ENCODE data around the gene CNBP. TPM values are rescaled to one million over a fixed set of nuclear protein-coding genes. Genes with fewer than 3 reads are reported as not detected.
A peak's percentile ranks its signal among the peaks of the same experiment; 100 is the strongest.

The CNBP gene
- total and polyA plus RNA-seq, 10 of the 15 experiments (the other 5 are each of a cell fraction or from before 2014, with no cell fraction given): 300 to 719 (median 439) TPM

DNA sequence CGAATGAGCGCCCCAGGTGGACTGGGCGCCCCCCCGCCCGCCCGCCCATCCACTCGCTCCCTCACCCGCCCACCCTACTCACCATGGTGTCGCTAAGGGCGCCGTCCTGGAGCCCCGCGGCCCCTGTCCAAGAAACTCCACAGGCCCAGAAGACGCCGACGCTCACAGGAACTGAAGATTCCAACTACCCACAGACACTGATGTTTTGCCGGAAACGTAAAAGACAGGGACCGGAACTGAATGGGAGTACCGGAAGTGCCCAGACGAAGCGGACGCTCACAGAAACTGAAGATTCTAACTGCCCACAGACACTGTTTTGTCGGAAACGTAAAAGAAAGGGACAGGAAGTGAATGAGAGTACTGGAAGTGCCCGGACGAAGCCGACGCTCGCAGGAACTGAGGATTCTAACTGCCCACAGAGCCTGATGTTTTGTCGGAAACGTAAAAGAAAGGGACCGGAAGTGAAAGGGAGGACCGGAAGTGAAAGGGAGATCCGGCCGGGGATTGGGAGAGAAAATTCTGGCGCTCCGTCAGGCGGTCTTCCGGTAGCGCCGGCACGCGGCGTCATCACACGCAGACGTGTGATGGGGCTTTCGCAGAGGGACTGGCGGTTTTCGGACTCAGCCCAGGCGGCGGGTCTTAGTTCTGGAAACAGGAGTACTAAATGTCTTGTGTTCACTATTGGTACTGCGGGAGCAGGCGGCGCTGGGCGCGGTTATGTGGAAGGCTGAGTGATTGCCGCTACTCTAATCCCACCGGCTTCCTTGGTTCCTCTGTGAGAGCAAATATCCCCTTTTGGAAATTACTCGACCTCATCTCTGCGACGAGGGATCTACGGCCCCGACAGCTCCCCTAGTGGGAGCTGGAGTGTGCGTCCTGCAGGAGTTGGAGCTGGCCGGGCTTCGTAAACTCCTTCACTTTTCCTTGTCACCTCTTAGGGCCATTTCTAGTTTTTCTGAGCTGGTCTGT lies 22.5 kb downstream of the CNBP start, which contains the start of gene ISY1 (continued):
- TF ChIP-seq, protein P1, sequence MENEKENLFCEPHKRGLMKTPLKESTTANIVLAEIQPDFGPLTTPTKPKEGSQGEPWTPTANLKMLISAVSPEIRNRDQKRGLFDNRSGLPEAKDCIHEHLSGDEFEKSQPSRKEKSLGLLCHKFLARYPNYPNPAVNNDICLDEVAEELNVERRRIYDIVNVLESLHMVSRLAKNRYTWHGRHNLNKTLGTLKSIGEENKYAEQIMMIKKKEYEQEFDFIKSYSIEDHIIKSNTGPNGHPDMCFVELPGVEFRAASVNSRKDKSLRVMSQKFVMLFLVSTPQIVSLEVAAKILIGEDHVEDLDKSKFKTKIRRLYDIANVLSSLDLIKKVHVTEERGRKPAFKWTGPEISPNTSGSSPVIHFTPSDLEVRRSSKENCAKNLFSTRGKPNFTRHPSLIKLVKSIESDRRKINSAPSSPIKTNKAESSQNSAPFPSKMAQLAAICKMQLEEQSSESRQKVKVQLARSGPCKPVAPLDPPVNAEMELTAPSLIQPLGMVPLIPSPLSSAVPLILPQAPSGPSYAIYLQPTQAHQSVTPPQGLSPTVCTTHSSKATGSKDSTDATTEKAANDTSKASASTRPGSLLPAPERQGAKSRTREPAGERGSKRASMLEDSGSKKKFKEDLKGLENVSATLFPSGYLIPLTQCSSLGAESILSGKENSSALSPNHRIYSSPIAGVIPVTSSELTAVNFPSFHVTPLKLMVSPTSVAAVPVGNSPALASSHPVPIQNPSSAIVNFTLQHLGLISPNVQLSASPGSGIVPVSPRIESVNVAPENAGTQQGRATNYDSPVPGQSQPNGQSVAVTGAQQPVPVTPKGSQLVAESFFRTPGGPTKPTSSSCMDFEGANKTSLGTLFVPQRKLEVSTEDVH (IDR thresholded peaks at IDR 0.05; ENCODE audit: low read depth, partially characterized antibody): peak; percentile 100
- TF ChIP-seq, protein P2, sequence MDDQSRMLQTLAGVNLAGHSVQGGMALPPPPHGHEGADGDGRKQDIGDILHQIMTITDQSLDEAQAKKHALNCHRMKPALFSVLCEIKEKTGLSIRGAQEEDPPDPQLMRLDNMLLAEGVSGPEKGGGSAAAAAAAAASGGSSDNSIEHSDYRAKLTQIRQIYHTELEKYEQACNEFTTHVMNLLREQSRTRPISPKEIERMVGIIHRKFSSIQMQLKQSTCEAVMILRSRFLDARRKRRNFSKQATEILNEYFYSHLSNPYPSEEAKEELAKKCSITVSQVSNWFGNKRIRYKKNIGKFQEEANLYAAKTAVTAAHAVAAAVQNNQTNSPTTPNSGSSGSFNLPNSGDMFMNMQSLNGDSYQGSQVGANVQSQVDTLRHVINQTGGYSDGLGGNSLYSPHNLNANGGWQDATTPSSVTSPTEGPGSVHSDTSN (IDR thresholded peaks at IDR 0.05; ENCODE audit: insufficient replicate concordance, low read depth, low read length): peak; percentile 9
- TF ChIP-seq JUNB (IDR thresholded peaks at IDR 0.05): no peak
- peak; percentile 94 for TF ChIP-seq POLR2A (IDR thresholded peaks at IDR 0.05; ENCODE audit: low read depth, low read length)
- peak; percentile 68 for TF ChIP-seq CBX5 (IDR thresholded peaks at IDR 0.05; ENCODE audit: low read depth)
- TF ChIP-seq, protein P3, sequence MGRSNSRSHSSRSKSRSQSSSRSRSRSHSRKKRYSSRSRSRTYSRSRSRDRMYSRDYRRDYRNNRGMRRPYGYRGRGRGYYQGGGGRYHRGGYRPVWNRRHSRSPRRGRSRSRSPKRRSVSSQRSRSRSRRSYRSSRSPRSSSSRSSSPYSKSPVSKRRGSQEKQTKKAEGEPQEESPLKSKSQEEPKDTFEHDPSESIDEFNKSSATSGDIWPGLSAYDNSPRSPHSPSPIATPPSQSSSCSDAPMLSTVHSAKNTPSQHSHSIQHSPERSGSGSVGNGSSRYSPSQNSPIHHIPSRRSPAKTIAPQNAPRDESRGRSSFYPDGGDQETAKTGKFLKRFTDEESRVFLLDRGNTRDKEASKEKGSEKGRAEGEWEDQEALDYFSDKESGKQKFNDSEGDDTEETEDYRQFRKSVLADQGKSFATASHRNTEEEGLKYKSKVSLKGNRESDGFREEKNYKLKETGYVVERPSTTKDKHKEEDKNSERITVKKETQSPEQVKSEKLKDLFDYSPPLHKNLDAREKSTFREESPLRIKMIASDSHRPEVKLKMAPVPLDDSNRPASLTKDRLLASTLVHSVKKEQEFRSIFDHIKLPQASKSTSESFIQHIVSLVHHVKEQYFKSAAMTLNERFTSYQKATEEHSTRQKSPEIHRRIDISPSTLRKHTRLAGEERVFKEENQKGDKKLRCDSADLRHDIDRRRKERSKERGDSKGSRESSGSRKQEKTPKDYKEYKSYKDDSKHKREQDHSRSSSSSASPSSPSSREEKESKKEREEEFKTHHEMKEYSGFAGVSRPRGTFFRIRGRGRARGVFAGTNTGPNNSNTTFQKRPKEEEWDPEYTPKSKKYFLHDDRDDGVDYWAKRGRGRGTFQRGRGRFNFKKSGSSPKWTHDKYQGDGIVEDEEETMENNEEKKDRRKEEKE (IDR thresholded peaks at IDR 0.05): no peak
- TF ChIP-seq, protein P4, sequence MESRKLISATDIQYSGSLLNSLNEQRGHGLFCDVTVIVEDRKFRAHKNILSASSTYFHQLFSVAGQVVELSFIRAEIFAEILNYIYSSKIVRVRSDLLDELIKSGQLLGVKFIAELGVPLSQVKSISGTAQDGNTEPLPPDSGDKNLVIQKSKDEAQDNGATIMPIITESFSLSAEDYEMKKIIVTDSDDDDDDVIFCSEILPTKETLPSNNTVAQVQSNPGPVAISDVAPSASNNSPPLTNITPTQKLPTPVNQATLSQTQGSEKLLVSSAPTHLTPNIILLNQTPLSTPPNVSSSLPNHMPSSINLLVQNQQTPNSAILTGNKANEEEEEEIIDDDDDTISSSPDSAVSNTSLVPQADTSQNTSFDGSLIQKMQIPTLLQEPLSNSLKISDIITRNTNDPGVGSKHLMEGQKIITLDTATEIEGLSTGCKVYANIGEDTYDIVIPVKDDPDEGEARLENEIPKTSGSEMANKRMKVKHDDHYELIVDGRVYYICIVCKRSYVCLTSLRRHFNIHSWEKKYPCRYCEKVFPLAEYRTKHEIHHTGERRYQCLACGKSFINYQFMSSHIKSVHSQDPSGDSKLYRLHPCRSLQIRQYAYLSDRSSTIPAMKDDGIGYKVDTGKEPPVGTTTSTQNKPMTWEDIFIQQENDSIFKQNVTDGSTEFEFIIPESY (IDR thresholded peaks at IDR 0.05): peak; percentile 35; the same call in 1 of the 2 replicates
- peak; percentile 91 for TF ChIP-seq RB1 (IDR thresholded peaks at IDR 0.05; ENCODE audit: borderline replicate concordance)
- peak; percentile 86 for TF ChIP-seq ATF7 (IDR thresholded peaks at IDR 0.05; ENCODE audit: low read depth)
- no peak for TF ChIP-seq SREBF1 (IDR thresholded peaks at IDR 0.05; ENCODE audit: low read length)
- TF ChIP-seq, protein P5, sequence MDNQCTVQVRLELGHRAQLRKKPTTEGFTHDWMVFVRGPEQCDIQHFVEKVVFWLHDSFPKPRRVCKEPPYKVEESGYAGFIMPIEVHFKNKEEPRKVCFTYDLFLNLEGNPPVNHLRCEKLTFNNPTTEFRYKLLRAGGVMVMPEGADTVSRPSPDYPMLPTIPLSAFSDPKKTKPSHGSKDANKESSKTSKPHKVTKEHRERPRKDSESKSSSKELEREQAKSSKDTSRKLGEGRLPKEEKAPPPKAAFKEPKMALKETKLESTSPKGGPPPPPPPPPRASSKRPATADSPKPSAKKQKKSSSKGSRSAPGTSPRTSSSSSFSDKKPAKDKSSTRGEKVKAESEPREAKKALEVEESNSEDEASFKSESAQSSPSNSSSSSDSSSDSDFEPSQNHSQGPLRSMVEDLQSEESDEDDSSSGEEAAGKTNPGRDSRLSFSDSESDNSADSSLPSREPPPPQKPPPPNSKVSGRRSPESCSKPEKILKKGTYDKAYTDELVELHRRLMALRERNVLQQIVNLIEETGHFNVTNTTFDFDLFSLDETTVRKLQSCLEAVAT (IDR thresholded peaks at IDR 0.05): peak; percentile 65; the same call in 1 of the 2 replicates
- TF ChIP-seq, protein P6, sequence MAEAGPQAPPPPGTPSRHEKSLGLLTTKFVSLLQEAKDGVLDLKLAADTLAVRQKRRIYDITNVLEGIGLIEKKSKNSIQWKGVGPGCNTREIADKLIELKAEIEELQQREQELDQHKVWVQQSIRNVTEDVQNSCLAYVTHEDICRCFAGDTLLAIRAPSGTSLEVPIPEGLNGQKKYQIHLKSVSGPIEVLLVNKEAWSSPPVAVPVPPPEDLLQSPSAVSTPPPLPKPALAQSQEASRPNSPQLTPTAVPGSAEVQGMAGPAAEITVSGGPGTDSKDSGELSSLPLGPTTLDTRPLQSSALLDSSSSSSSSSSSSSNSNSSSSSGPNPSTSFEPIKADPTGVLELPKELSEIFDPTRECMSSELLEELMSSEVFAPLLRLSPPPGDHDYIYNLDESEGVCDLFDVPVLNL (IDR thresholded peaks at IDR 0.05; ENCODE audit: low read depth, low read length): no peak
- TF ChIP-seq, protein P7, sequence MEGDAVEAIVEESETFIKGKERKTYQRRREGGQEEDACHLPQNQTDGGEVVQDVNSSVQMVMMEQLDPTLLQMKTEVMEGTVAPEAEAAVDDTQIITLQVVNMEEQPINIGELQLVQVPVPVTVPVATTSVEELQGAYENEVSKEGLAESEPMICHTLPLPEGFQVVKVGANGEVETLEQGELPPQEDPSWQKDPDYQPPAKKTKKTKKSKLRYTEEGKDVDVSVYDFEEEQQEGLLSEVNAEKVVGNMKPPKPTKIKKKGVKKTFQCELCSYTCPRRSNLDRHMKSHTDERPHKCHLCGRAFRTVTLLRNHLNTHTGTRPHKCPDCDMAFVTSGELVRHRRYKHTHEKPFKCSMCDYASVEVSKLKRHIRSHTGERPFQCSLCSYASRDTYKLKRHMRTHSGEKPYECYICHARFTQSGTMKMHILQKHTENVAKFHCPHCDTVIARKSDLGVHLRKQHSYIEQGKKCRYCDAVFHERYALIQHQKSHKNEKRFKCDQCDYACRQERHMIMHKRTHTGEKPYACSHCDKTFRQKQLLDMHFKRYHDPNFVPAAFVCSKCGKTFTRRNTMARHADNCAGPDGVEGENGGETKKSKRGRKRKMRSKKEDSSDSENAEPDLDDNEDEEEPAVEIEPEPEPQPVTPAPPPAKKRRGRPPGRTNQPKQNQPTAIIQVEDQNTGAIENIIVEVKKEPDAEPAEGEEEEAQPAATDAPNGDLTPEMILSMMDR (IDR thresholded peaks at IDR 0.05 in 2 of 3, conservative IDR thresholded peaks at IDR 0.05 in 1 of 3; ENCODE audit: control insufficient read depth in 2 of 3, extremely low read depth in 1 of 3, insufficient read depth in 1 of 3, low read depth in 3 of 3, low read length in 3 of 3): peak; percentile 79 to 86 (median 80)

Data from GM12878 (cell line).